ENCODE results near the gene RAB40B.
"Not testable (repeated sequence)": the region's sequence is repeated elsewhere in the genome, so short reads cannot be mapped to it uniquely, and the experiment has no call there.

RAB40B gene

DNA sequence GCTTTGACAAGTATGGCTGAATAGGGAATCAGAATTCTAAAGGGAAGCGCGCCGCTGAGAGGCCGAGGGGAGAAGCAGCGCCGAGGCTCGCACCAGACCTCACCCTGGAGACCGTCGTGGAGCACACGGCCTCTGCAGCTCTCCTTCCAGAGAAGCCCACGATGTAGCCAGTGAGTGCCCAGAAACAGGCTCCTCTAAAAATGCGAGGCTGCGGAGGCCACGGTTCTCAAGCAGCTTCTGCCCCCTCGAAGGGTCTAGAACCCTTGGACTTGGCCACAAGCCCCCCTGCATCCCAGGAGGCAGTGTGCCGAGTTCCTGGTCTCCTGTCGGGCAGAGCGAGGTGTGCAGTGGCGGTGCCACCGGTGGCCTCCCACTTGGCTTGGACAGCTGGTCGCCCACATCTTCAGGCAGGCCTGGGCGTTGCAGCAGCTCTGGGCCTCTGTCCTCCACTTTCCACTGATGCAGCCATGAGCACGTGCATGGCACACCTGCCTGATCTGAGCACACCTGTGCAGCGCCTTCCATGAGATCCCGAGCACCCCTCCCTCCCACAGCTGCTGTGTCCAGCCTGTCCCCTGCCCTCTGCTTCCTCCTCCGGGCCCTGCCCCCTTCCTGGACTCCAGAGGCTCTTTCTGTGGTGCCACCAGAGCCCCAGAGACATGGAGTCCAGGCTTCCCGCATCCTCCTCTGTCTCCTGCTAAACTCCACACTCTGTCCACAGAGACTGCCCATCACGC lies 31.4 kb downstream of the RAB40B start:
- DNase-seq: no peak

DNA sequence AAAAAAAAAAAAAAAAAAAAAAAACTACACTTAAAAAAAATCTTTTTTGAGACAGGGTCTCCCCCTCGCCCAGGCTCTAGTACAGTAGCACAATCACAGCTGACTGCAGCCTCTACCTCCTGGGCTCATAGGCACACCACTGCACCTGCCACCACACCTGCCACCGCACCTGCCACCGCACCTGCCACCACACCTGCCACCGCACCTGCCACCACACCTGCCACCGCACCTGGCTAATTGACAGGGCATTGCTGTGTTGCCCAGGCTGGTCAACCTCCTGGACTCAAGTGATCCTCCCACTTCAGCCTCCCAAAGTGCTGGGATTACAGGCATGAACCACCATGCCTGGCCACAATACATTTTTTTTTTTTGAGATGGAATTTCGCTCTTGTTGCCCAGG lies 32.6 kb downstream of the RAB40B start:
- DNase-seq: no peak

DNA sequence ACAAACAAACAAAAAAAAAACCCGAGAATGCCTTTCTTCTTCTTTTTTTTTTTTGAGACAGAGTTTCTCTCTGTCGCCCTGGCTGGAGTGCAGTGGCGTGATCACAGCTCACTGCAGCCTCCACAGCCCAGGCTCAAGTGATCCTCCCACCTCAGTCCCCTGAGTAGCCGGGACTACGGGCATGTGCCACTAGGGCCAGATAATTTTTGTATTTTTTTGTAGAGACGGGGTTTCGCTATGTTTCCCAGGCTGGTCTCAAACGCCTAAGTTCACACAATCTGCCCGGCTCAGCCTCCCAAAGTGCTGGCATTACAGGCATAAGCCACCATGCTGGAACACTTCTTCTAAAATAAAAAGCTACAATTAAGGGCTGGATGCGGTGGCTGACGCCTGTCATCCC lies 33.3 kb downstream of the RAB40B start:
- DNase-seq: no peak

DNA sequence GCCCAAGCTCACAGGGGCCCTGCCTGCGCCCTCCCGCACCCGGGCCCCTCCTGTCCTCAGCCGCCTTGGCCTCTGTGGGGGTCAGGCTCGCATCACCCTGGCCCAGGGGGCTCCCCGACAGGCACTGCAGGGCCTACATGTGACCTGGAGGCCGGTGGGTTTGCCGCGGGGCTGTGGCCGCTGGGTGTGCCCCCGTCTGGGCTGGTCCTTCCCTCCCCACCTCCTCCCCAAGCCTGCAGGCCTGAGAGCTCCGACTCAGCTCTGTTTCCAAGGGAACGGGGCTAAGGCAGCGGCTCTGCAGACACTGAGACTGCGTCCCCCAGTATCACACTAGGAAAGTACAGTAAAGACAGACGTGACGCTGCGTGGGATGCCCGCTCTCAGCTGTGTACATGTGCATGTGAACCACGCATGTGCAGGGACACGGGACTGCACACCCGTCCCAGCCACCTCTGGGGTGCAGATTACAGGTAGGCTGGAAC lies 33.8 kb downstream of the RAB40B start:
- no peak for DNase-seq

DNA sequence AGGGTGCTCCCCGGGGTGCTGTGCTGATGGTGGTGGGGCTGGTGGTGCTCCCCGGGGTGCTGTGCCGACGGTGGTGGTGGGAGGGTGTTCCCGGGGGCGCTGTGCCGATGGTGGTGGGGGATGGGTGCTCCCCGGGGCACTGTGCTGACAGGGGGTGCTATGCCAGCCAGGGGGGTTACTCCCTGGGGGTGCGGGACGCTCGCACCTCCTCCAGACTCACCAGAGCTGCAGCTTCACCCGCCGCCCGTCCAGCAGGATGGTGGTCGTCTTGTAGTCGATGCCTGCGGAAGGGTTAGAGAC lies 34.3 kb downstream of the RAB40B start:
- no peak for DNase-seq

DNA sequence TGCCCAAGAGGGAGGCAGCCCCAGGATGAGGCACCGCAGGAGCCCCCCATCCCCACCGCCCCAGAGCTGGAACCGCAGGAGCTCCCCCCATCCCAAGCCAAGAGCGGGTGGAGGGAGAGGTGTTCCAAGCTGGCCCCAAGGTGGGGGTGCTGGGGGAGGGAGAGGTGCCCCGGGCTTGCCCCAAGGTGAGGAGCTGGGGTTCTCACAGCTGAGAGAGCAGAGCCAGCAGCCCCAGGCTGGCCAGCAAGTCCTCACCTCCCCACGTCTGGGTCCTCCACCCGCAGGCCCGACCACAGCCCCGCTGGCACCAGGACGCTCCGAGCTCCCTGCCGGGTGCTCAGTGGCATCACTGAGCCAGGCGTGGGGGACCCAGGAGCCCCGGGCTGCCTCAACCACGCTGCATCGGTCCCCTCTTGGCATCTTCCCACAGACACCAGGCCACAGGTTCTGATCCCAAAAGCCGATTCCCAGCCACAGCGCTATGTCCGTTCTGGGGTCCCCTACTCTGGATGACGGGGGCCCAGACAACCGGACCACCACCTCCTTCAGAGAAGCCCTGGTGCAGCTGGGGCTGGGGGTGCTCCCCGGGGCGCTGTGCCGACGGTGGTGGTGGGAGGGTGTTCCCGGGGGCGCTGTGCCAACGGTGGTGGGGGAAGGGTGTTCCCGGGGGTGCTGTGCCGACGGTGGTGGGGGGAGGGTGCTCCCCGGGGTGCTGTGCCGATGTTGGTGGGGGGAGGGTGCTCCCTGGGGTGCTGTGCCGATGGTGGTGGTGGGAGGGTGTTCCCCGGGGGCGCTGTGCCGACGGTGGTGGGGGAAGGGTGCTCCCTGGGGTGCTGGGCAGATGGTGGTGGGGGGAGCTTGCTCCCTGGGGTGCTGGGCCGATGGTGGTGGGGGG lies 34.9 kb downstream of the RAB40B start:
- DNase-seq: no peak

DNA sequence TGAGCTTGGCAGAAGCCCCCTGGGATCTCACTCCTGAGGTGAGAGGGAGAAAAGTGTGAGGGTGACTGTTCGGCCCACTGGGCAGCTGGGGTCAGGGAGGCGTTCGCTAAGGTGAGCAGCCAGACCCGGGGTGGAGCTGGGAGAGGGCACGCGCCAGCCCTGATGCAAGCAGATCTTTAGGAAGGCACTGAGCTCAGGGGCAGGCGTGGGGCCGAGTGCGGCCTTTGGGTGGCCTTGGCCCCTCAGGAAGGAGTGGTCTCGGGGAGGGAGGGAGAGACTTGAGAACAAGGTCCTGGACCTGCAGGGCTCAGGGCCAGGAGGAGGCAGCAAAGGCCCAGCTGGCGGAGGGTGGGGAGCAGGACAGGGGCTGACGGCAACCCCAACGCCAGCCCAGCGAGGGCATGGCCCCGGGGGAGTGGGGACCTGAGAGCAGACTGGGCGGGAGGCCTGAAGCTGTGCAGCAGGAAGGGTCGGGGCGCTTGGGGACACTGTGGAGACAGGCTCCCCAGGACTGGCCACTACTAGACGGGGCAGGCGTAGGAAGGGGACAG lies 35.7 kb downstream of the RAB40B start:
- DNase-seq: no peak

DNA sequence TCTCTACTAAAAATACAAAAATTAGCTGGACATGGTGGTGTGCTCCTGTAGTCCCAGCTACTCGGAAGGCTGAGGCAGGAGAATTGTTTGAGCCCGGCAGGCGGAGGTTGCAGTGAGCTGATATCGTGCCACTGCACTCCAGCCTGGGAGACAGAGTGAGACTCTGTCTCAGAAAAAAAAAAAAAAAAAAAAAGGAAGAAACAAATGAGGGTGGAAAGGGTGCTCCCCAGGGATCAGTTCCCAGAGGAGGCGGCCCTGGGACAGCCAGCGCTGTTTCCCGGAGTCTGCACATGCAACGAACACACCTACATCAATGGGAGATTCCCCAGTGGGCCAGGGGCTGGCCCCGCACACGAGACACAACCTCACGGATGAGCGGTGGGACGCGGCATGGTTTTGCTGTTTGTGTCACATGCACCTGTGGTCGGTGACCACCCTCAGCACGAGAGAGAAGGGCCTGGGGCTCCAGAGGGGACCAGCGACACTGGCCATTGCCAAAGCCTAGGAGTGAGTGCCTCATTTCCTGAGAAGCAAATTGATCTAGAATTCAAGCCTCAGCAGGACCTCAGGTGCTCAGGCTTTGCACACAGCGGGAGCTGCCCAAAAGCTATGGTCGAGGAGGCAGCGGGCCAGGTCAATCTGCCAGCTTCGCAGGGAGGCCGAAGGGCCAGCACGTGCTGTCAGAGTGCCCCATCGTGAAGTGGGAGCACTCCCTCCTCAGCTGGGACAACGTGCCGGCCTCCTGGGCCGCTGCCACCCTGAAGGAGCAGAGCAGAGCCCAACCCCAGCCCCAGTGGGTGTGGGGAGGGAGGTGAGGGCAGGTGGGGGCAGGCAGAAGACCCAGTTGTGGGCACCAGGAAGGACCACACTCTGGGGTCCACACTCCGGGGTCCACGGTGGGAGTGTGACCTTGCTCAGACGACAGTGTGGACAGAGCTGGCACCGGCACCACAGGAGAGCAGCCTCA lies 36.5 kb downstream of the RAB40B start:
- DNase-seq: no peak

DNA sequence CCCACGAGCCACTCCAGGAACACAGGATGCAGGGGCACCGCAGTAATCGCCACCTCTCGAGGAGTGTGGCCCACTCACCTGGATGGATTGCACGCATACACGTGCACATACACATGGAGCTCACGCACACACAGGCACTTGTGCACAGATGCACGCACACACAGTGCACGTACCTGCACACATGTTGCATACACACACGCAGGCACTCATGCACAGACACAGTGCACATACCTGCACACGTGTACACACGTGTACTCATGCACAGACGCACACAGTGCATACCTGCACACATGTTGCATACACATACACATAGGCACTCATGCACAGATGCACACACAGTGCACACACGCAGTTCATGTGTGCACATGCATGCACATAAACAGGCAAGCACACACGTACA lies 38.6 kb downstream of the RAB40B start:
- DNase-seq: no peak

DNA sequence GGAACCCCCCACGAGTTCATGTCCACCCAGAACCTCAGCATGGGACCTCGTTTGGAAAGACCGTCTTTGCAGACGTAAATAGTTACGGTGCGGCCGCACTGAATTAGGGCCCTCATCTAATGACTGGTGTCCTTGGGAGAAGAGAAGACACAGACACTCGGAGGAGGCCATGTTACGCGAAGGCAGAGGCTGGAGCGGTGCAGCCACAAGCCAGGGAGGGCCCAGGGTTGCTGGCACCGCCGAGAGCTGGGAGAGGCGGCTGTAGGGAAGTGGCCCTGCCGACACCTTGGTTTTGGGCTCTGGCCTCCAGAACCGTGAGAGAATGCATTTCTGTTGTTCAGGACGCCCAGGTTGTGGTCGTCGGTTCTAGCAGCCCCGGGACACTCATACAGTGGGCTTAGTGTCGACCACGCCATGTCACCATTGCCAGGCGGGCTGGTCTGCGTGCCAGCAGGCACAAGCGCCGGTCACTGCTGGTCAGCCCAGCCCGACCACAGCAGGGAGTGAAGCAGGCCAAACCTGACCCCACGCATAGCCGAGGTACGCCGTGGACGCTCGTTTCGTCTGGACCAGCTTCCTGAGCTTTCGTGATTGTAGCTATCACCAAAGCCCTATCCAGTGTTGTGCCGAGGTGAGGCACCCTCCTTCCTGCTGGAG lies 39.6 kb downstream of the RAB40B start:
- no peak for DNase-seq

DNA sequence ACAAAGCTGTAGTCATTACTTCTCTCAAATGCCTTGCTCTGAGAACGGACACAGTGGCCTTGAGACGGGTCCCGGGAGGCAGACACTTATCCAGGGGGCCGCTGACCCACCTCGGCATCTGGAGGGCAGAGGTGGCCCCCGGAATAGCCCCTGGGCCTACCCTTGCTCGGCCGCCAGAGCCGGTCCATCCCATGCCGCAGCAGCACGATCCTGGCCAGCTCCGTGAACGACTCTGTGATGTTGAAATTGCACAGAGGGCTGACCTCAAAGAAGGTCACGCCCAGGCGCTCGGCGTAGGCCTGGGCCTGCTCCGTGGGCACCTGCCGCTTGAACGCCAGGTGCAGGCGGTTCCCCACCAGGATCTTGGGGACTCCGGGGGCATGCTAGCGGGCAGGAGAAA lies 40.2 kb downstream of the RAB40B start:
- no peak for DNase-seq

DNA sequence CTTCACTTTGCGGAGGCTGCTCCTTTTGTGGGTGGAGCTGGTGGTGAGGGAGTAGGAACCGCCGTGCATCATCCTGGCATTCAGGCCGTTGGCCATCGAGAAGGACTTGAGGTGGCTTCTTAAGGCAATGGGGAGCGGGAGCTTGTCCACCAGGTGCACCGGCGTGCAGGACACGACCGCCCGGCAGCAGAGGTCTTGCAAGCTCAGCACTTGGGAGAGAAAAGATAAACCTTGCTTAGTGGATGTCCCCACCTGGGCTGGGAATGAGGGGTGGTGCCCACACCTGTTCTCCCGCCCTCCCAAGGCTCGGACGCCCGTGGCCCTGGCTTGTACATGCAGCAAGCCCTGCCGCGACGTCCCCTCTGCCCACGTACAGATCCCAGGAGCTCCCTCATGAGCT lies 40.6 kb downstream of the RAB40B start:
- DNase-seq: no peak

DNA sequence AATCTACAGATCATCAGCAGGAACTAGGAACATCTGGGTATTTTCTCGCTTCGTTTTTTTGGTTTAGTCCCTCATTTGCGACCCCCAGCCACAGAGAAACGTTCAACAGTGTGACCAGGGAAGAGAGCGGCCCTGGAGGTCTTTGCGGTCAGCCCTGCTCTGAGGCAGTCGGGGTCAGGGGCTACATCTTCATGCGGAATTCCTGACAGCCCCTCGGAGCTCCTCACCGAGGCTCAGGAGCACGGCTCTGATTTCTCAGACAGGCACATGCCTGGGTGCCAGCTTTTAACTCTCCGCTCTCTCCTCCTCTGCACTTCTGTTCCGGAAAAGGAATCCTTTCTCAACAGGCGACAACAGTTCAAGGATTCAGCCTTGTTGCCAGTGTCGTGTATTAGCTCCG lies 42.2 kb downstream of the RAB40B start:
- DNase-seq: no peak

DNA sequence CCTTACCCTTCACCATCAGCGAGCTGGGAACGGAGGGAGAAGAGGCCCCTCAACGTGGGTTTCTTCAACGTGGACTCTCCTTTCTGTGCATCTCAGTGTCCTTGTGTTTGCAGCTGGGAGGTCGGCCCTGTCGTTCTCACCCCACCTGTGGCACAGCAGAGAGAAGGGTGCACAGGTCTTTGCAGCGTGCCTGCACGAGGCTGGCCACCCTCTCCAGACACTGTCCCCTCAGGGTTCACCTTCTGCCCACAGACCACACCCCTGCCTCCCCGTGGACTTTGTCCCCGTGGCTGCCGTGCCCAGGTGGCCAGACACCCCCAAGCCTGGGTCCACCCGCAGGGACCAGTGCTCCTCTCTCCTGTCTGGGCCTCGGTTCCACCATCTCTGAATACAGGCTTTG lies 43.0 kb downstream of the RAB40B start:
- DNase-seq: no peak

DNA sequence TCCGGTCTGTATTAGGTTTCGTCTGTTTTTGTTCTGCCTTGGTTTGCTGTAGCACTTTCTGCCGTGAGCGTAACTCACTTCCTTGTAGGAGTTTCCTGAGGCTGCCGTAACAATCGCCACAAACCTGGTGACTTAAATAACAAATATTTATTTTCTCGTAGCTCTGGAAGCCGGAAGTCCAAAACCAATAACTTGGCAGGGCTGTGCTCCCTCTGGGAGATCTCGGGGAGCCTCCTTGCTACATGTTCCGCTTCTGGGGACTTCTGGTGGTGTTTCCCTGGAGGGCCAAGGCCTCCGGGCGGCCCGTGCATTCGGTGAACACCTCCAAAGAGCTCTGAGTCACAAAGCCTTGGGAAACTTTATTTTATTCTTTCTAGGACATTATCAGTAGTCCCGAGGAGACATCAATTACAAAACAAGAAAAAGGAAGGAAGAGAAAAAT lies 43.4 kb downstream of the RAB40B start:
- no peak for DNase-seq

DNA sequence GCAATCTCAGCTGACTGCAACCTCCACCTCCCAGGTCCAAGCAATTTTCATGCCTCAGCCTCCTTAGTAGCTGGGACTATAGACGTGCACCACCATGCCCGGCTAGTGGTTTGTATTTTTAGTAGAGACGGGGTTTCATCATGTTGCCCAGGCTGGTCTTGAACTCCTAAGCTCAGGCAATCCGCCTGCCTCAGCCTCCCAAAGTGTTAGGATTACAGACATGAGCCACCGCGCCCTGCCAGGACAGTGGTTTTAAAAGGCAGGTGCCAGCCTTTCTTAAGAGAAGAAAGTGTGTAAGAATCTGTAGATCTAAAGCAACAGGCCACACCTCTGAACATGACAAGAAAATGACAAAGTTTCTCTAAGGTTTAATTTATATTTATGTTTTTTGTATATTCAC lies 43.9 kb downstream of the RAB40B start:
- DNase-seq: not testable (repeated sequence)

DNA sequence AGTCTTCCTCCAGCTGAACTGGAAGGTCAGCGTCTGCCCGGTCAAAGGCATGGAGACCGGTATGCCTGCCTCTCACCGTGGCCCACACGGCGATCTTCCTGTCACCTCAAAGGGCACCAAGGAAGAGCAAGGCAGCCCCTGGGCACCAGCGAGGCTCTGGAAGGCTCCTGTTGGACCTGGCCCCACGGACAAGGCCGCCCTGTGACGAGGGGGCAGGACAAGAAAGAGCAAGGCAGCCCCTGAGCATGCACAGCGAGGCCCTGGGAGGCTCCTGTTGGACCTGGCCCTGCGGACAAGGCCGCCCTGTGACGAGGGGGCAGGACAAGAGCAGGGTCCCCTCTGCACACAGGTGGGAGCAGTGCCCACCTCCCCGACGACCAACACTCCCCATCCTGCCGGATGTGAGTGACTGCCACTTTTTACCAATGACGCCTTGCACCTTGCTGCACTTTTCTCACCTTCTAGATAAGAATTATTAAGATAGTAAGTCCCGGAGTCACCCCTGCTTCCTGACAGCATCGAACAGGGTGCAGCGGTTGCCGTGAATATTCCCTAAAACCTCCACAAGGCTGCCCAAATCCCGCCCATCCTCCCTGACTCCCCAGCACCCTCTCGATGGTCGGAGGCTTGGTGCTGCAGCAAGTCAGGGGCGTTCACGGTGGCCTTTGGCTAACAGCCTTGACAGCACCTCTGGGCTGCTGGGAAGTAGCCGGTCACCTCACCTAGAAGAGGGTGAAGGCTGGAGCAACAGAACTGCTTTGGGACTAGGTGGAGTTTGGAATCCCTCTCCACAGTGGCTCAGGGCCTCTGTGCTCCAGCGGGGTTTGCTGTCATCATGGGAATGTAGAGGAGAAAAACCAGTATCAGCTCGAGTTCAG lies 44.6 kb downstream of the RAB40B start:
- no peak for DNase-seq

DNA sequence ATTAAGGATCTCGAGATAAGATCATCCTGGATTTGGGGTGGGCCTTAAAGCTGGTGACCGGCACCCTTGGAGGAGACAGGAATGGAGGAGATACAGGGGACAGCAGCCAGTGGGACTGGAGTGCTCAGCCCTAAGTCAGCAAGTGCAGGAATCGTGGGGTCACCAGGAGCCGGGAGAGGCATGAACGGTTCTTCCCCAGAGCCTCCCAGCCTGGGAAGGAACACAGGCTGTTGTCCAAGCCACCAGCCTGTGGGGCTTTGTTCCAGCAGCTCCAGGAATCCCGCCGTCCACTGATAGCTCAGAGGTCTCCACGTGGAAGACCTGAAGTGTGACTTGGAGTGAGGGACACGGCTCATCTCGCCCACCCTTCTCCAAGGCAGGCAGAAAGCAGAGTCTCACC lies 47.8 kb downstream of the RAB40B start:
- DNase-seq: no peak

DNA sequence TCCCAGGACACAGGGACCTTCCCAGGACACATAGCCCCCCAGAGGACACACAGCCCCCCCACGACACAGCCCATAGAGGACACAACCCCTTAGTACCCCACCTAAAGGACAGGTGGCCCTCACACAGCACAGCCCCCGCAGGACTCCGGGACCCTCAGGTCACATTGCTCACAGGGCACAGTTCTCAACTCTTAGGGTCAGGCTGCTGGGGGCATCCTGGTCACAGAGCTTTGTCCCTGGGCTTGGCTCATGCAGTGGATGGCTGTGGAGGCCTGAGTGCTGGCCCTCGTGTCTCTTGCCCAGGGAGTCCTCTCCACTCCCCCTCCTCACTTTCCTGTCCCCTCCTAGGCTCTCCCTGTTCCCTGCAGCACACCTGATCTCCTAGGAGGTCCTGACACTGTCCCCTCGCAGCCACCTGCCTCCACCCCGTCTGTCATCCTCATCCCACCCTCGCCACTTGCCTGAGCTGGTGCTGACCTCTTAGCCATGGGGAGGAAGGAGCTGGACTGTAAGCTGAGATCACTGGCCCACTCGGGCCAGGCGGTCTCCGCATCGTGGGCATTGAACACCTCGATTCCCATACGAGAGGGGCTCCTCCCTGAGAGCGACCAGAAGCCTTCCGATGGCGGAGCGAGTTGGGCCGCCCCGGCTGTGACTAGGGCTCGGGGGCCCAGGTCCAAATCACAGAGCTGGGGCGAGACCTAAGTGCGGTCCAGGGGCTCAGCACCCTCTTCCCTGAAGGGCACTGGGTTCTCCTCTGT lies 48.8 kb downstream of the RAB40B start:
- DNase-seq: no peak

DNA sequence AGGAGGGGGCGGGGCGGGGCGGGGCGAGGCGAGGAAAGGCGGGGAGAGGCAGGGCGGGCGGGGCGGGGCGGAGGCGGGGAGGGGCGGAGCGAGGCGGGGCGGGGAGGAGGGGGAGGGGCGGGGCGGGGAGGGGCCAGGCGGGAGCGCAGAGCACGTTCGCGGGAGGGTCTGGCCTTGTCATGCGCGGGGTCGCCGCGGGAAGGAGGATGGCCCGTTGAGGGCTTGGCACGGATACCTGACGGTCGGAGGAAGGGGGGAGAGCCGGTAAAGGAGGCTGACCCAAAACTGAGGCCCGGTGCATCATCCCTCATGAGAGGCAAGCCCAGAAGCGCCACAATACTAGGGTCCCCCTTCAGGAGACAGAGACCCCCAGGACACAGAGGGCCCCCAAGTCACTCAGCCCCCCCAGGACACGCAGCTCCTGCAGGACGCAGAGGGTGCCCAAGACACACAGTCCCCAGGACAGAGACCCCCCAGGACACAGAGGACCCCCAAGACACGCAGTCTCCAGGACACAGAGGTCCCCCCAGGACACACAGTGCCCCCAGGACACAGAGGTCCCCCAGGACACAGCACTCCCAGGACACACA lies 49.7 kb downstream of the RAB40B start:
- no peak for DNase-seq

Data from NCI-H187 treated with DMSO at 0.1 percent for 48 hours (cell line).